ENCODE data around the gene MAP1LC3C.

DNA sequence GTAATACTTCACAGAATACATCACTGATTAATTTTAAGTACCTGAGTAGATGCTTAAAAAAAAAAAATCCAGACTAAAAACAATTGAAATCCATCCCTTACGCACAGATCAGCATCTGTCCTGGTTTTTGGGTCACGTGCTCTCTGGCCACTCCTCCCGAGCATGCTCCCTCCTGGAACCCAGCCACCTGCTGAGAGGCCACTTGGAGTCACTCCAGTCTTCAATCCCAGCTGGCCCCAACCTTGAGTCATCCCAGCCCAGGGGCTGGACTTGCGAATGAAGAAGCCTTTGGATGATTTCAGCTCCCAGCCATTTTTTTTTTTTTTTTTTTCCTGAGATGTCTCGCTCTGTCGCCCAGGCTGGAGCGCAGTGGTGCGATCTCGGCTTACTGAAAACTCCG is 8.9 kb downstream of the MAP1LC3C start:
- TF ChIP-seq, protein P1, sequence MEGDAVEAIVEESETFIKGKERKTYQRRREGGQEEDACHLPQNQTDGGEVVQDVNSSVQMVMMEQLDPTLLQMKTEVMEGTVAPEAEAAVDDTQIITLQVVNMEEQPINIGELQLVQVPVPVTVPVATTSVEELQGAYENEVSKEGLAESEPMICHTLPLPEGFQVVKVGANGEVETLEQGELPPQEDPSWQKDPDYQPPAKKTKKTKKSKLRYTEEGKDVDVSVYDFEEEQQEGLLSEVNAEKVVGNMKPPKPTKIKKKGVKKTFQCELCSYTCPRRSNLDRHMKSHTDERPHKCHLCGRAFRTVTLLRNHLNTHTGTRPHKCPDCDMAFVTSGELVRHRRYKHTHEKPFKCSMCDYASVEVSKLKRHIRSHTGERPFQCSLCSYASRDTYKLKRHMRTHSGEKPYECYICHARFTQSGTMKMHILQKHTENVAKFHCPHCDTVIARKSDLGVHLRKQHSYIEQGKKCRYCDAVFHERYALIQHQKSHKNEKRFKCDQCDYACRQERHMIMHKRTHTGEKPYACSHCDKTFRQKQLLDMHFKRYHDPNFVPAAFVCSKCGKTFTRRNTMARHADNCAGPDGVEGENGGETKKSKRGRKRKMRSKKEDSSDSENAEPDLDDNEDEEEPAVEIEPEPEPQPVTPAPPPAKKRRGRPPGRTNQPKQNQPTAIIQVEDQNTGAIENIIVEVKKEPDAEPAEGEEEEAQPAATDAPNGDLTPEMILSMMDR (IDR thresholded peaks at IDR 0.05), result no peak
- no peak for TF ChIP-seq EP300 (IDR thresholded peaks at IDR 0.05)
